ENCODE results near the gene FOXO3.
A peak's percentile ranks its signal among the peaks of the same experiment; 100 is the strongest.

FOXO3 gene

GRCh38 chr6:108640104-108640503 lies 79.4 kb downstream of the FOXO3 start:
- no peak for DNase-seq (ENCODE audit: low spot score)
- POLR2A ChIA-PET (ENCODE audit: low non-redundant PET) = no interaction called here

DNA sequence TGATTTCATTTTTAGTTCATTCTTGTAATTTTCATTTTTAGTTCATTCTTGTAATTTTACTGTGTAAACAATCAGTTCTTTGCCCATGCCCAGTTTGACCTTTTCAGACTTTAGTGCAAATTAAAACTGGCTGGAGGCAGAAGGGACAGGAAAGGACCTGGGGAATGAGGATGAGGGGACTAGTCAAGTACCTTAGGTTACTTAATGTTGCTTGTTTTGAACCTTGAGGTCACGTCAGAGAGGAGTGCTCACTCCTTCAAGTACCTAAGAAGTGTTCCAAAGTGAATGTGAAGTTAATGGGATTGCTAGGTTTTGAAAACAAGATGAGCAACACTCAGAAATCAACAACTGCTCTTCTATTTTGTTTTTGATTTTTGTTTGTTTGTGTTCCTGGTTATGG lies 82.5 kb downstream of the FOXO3 start:
- CTCF ChIA-PET = interaction anchor here (0.6 kb wide), 1 partner anchor 44 kb away, joined by 4 read pairs; no protein-coding TSS in a partner anchor
- H3K27ac ChIP-seq = no peak overlapping the region
- POLR2A ChIA-PET (ENCODE audit: low non-redundant PET) = no interaction called here
- DNase-seq (ENCODE audit: low spot score) = no peak
- TF ChIP-seq, protein P1, sequence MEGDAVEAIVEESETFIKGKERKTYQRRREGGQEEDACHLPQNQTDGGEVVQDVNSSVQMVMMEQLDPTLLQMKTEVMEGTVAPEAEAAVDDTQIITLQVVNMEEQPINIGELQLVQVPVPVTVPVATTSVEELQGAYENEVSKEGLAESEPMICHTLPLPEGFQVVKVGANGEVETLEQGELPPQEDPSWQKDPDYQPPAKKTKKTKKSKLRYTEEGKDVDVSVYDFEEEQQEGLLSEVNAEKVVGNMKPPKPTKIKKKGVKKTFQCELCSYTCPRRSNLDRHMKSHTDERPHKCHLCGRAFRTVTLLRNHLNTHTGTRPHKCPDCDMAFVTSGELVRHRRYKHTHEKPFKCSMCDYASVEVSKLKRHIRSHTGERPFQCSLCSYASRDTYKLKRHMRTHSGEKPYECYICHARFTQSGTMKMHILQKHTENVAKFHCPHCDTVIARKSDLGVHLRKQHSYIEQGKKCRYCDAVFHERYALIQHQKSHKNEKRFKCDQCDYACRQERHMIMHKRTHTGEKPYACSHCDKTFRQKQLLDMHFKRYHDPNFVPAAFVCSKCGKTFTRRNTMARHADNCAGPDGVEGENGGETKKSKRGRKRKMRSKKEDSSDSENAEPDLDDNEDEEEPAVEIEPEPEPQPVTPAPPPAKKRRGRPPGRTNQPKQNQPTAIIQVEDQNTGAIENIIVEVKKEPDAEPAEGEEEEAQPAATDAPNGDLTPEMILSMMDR (conservative IDR thresholded peaks at IDR 0.05; ENCODE audit: low read depth) = no peak

More at GRCh38 chr6:108640104-108640503, 79.4 kb downstream of the FOXO3 start:
- TF ChIP-seq, protein P1 (conservative IDR thresholded peaks at IDR 0.05; ENCODE audit: low read depth) = no peak
- H3K27ac ChIP-seq = no peak overlapping the region
- CTCF ChIA-PET = no interaction called here

DNA sequence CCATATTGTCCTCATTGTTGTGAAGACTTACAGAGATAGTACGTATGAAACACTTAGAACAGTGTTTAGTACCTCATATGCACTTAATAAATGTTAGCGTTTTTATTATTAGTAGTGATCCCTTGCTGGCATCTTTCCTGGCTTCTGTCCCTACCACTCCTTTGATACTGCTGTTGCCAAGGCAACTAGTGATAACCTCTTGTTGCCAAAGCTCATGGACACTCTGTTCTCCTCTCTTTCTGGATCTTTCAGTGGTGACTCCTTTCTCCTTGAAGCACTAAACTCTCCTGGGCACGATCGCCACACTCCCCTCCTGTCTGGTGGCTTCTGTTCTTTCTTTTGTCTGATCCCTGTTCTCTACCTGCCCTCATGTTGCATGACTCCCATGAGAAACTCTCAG lies 83.5 kb downstream of the FOXO3 start:
- TF ChIP-seq, protein P1 (conservative IDR thresholded peaks at IDR 0.05; ENCODE audit: low read depth) = no peak
- CTCF ChIA-PET = interaction anchor here (0.5 kb wide), 1 partner anchor 57 kb away, joined by 3 read pairs; no protein-coding TSS in a partner anchor
- no peak overlapping the region for H3K27ac ChIP-seq
- POLR2A ChIA-PET (ENCODE audit: low non-redundant PET) = no interaction called here
- DNase-seq (ENCODE audit: low spot score) = no peak

- H3K27ac ChIP-seq = no peak overlapping the region
- ChIA-PET CTCF (interaction anchor here (0.6 kb wide), 1 partner anchor 121 kb away, joined by 3 read pairs; no protein-coding TSS in a partner anchor), POLR2A (ENCODE audit: low non-redundant PET) (no interaction called here)
- no peak for DNase-seq (ENCODE audit: low spot score)
- TF ChIP-seq, protein P1 (conservative IDR thresholded peaks at IDR 0.05; ENCODE audit: low read depth) = no peak
Observed at GRCh38 chr6:108648191-108648590, 87.5 kb downstream of the FOXO3 start.

DNA sequence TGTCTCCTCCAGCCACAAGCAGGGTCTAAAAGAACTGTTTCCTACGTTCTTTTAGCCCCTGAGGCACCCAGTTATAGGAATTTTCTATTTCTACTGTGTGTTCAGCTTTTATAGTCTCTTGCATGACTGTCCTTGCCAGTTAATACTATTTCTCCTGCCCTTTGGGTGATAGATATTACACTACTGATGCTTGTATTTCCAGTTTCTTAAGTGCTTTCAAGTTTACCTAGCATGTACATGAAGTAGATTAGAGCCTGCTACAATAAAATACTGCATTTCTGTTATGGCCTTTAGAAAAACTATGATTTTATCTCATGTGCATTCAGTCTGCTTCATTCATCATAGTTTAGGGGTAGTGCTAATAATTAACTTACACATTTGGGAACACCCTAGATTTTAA lies 89.6 kb downstream of the FOXO3 start:
- TF ChIP-seq, protein P1 (conservative IDR thresholded peaks at IDR 0.05; ENCODE audit: low read depth) = no peak
- H3K27ac ChIP-seq = peak overlapping the region; percentile 83
- ChIA-PET POLR2A (ENCODE audit: low non-redundant PET) (no interaction called here), CTCF (interaction anchor here (0.7 kb wide), 1 partner anchor 53 kb away, joined by 3 read pairs; no protein-coding TSS in a partner anchor)
- no peak for DNase-seq (ENCODE audit: low spot score)

DNA sequence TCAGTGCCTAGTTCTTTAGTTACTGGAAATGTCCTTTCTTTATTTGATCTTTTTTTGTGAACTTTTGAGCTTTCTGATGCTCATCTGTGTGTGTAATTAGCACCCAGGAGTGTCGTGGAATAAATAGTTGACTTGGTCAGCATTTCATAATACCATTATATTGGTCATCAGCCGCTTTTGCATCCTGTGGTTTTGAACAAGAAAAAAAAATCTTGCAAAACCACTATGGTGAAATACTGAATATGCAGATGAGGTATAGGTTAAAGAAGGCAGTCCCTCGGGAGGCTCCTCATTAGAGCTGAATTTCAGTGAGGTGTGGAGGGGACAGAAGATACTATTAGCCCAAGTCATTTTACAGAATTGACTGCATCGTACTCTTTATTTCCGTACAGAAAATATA lies 90.1 kb downstream of the FOXO3 start:
- peak; percentile 69 for DNase-seq (ENCODE audit: low spot score)
- ChIA-PET POLR2A (ENCODE audit: low non-redundant PET) (no interaction called here), CTCF (interaction anchor here (0.6 to 0.7 kb wide), 2 partner anchors 52 to 90 kb away, joined by 3 read pairs; no protein-coding TSS in a partner anchor)
- TF ChIP-seq, protein P1 (conservative IDR thresholded peaks at IDR 0.05; ENCODE audit: low read depth) = no peak
- no peak overlapping the region for H3K27ac ChIP-seq
